ENCODE results near the gene NOTCH4. TPM values are rescaled to one million over a fixed set of nuclear protein-coding genes. Genes with fewer than 3 reads are reported as not detected.

NOTCH4 gene
- total RNA-seq, 2 experiments from 2014 or later = 0.50 TPM; not detected in 1

DNA sequence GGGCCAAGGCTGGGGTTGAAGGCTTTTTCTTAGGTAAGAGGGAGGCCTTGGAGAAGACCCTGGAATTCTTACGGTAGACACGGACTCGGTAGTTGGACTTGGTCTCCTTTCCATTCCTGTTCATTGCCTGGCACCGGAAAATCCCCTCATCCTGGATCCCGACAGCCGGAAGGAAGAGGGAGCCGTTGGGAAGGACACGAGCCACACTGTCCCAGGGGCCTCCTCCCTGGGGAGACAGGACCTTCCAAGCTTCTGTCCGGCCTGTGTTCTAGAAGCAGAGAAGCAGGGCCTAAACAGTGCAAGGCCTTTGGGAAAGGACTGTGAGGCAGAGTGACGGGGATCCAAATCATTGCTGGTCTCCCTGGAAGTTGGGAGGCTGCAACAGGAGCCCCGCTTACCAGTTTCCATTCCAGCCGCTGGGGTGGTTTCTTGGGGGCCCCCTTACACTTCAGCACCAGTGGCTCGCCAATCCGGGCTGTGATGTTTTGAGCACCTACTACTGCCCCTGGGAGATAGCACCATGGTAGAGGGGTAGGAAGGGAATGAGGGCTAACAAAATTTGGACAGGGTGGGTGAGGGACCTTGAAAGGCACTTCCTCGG lies 40.3 kb downstream of the NOTCH4 start:
- no peak for DNase-seq
- Mint-ChIP-seq H3K36me3 (ENCODE audit: low read depth) (peaks cover 29% of the 10 kb centered on the region), H3K4me1 (ENCODE audit: low read depth) (peaks cover 69% of the 10 kb centered on the region), H3K27me3 (ENCODE audit: low read depth) (no peaks in the 10 kb centered on the region), H3K4me3 (no peak overlapping the region), H3K9me3 (no peaks in the 10 kb centered on the region), H3K27ac (no peak overlapping the region)
- CTCF ChIA-PET = no interaction called here
- intact Hi-C loops (cut with micrococcal nuclease) = no loop called here

- no peaks in the 10 kb centered on the region for H3K27me3 Mint-ChIP-seq (ENCODE audit: low read depth)
- peak overlapping the region; percentile 3 for H3K27ac Mint-ChIP-seq
- intact Hi-C loops (cut with micrococcal nuclease) = no loop called here
- DNase-seq = no peak
- peaks cover 65% of the 10 kb centered on the region for H3K4me1 Mint-ChIP-seq (ENCODE audit: low read depth)
- no peak overlapping the region for H3K4me3 Mint-ChIP-seq
- H3K36me3 Mint-ChIP-seq (ENCODE audit: low read depth) = peaks cover 25% of the 10 kb centered on the region
- CTCF ChIA-PET = interaction anchor here (0.5 to 0.6 kb wide), 2 partner anchors 11 to 51 kb away, joined by 3 read pairs; no protein-coding TSS in a partner anchor
- no peaks in the 10 kb centered on the region for H3K9me3 Mint-ChIP-seq
These were observed 40.8 kb downstream of the NOTCH4 start for GRCh38 chr6:32183030-32183429.

- intact Hi-C loops (cut with micrococcal nuclease) = no loop called here
- Mint-ChIP-seq H3K36me3 (ENCODE audit: low read depth) (peaks cover 24% of the 10 kb centered on the region), H3K27me3 (ENCODE audit: low read depth) (no peaks in the 10 kb centered on the region), H3K4me1 (ENCODE audit: low read depth) (peaks cover 60% of the 10 kb centered on the region), H3K27ac (peak overlapping the region; percentile 19), H3K9me3 (no peaks in the 10 kb centered on the region), H3K4me3 (no peak overlapping the region)
- CTCF ChIA-PET = interaction anchor here (0.5 to 0.9 kb wide), 3 partner anchors 11 to 52 kb away, joined by 3 read pairs; no protein-coding TSS in a partner anchor
- no peak for DNase-seq
These were observed 41.3 kb downstream of the NOTCH4 start for GRCh38 chr6:32182555-32182981.

GRCh38 chr6:32181915-32182529 lies 41.8 kb downstream of the NOTCH4 start:
- Mint-ChIP-seq H3K9me3 (no peaks in the 10 kb centered on the region), H3K4me1 (ENCODE audit: low read depth) (peaks cover 56% of the 10 kb centered on the region), H3K27me3 (ENCODE audit: low read depth) (no peaks in the 10 kb centered on the region), H3K27ac (peak overlapping the region; percentile 19), H3K4me3 (no peak overlapping the region), H3K36me3 (ENCODE audit: low read depth) (peaks cover 18% of the 10 kb centered on the region)
- DNase-seq = no peak
- intact Hi-C loops (cut with micrococcal nuclease) = no loop called here
- CTCF ChIA-PET = interaction anchor here (0.9 kb wide), 1 partner anchor 13 kb away, joined by 3 read pairs; no protein-coding TSS in a partner anchor

DNA sequence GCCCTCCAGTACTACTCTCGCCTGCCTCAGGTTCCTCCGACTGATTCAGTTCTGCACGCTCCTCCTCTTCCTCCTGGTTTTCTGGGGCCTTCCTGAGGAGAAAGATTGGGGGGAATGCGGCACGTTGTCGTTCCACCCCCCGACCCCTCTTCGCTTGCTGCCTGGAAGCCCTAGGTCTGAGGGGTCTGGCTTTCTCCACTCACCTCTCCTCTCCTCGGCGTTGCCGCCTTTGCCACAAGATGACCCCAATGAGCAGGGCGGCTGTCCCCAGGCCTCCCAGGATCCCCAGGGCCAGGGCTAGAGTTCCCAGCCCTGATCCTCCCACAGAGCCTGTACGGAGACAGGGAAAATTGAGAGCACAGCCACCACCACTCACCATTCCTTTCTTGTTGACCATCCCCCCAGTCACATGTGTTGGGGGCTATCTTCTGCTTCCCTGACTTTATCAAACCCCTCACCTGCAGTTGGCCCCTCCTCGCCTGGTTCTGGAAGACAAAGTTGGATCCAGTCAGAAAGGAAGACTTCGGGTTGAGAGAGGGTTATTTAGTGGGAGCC lies 42.6 kb downstream of the NOTCH4 start:
- H3K27ac Mint-ChIP-seq = no peak overlapping the region
- H3K27me3 Mint-ChIP-seq (ENCODE audit: low read depth) = no peaks in the 10 kb centered on the region
- no peak overlapping the region for H3K4me3 Mint-ChIP-seq
- DNase-seq = no peak
- intact Hi-C loops (cut with micrococcal nuclease) = no loop called here
- no peaks in the 10 kb centered on the region for H3K9me3 Mint-ChIP-seq
- CTCF ChIA-PET = no interaction called here
- H3K4me1 Mint-ChIP-seq (ENCODE audit: low read depth) = peaks cover 56% of the 10 kb centered on the region
- H3K36me3 Mint-ChIP-seq (ENCODE audit: low read depth) = peaks cover 12% of the 10 kb centered on the region

- peaks cover 6% of the 10 kb centered on the region for H3K36me3 Mint-ChIP-seq (ENCODE audit: low read depth)
- CTCF ChIA-PET = interaction anchor here (1.0 to 1.4 kb wide), 2 partner anchors 8 to 16 kb away, joined by 3 to 5 read pairs; no protein-coding TSS in a partner anchor
- H3K27me3 Mint-ChIP-seq (ENCODE audit: low read depth) = no peaks in the 10 kb centered on the region
- no peak for DNase-seq
- no peaks in the 10 kb centered on the region for H3K9me3 Mint-ChIP-seq
- intact Hi-C loops (cut with micrococcal nuclease) = loop anchor here (2.0 to 5.0 kb wide), 4 partner anchors 345 to 792 kb away; partner anchors contain the start of genes GPANK1 and PSMB8
- peak overlapping the region; percentile 43 for H3K4me3 Mint-ChIP-seq
- peaks cover 53% of the 10 kb centered on the region for H3K4me1 Mint-ChIP-seq (ENCODE audit: low read depth)
- H3K27ac Mint-ChIP-seq = peak overlapping the region; percentile 66
These were observed 44.0 kb downstream of the NOTCH4 start for GRCh38 chr6:32179766-32180405.

GRCh38 chr6:32178547-32179440 lies 45.1 kb downstream of the NOTCH4 start:
- DNase-seq = no peak
- Mint-ChIP-seq H3K4me1 (ENCODE audit: low read depth) (peaks cover 61% of the 10 kb centered on the region), H3K27me3 (ENCODE audit: low read depth) (no peaks in the 10 kb centered on the region), H3K27ac (peak overlapping the region; percentile 96), H3K9me3 (no peaks in the 10 kb centered on the region), H3K36me3 (ENCODE audit: low read depth) (peaks cover 6% of the 10 kb centered on the region), H3K4me3 (peak overlapping the region; percentile 91)
- CTCF ChIA-PET = interaction anchor here (1.0 to 2.9 kb wide), 3 partner anchors 9 to 17 kb away, joined by 3 to 11 read pairs (median 5); no protein-coding TSS in a partner anchor
- intact Hi-C loops (cut with micrococcal nuclease) = loop anchor here (1.0 to 5.0 kb wide), 8 partner anchors 12 to 794 kb away; partner anchors contain the start of genes ABHD16A, ATF6B, GPANK1 and PBX2

GRCh38 chr6:32177788-32178546 lies 45.9 kb downstream of the NOTCH4 start, which contains the start of gene RNF5:
Gene RNF5 (plus strand): TSS chr6:32178405. CDS start chr6:32178512, 107 bp downstream.
- DNase-seq = peak; percentile 97
- peaks cover 61% of the 10 kb centered on the region for H3K4me1 Mint-ChIP-seq (ENCODE audit: low read depth)
- intact Hi-C loops (cut with micrococcal nuclease) = loop anchor here (1.0 to 5.0 kb wide), 11 partner anchors 12 to 794 kb away; partner anchors contain the start of genes ABHD16A, ATF6B, GPANK1 and PBX2
- CTCF ChIA-PET = interaction anchor here (2.9 kb wide), 1 partner anchor 17 kb away, joined by 11 read pairs; no protein-coding TSS in a partner anchor
- H3K4me3 Mint-ChIP-seq = peak within 1 kb of the TSS; percentile 91
- peaks cover 6% of the 10 kb centered on the region for H3K36me3 Mint-ChIP-seq (ENCODE audit: low read depth)
- no peaks in the 10 kb centered on the region for H3K27me3 Mint-ChIP-seq (ENCODE audit: low read depth)
- H3K9me3 Mint-ChIP-seq = no peaks in the 10 kb centered on the region
- peak within 1 kb of the TSS; percentile 96 for H3K27ac Mint-ChIP-seq

GRCh38 chr6:32177183-32177787 lies 46.6 kb downstream of the NOTCH4 start:
- H3K9me3 Mint-ChIP-seq = no peaks in the 10 kb centered on the region
- H3K27me3 Mint-ChIP-seq (ENCODE audit: low read depth) = no peaks in the 10 kb centered on the region
- H3K4me3 Mint-ChIP-seq = peak overlapping the region; percentile 91
- intact Hi-C loops (cut with micrococcal nuclease) = loop anchor here (1.0 to 5.0 kb wide), 5 partner anchors 23 to 795 kb away; partner anchors contain the start of genes PPT2, PSMB8 and SKIC2
- peak overlapping the region; percentile 96 for H3K27ac Mint-ChIP-seq
- H3K4me1 Mint-ChIP-seq (ENCODE audit: low read depth) = peaks cover 62% of the 10 kb centered on the region
- CTCF ChIA-PET = interaction anchor here (1.2 to 2.9 kb wide), 2 partner anchors 11 to 18 kb away, joined by 3 to 11 read pairs; no protein-coding TSS in a partner anchor
- peak; percentile 52 for DNase-seq
- peaks cover 6% of the 10 kb centered on the region for H3K36me3 Mint-ChIP-seq (ENCODE audit: low read depth)

GRCh38 chr6:32176476-32177182 lies 47.2 kb downstream of the NOTCH4 start:
- Mint-ChIP-seq H3K4me3 (peak overlapping the region; percentile 91), H3K27ac (peak overlapping the region; percentile 96), H3K27me3 (ENCODE audit: low read depth) (no peaks in the 10 kb centered on the region), H3K4me1 (ENCODE audit: low read depth) (peaks cover 62% of the 10 kb centered on the region), H3K36me3 (ENCODE audit: low read depth) (peaks cover 6% of the 10 kb centered on the region), H3K9me3 (no peaks in the 10 kb centered on the region)
- CTCF ChIA-PET = interaction anchor here (1.2 to 2.9 kb wide), 2 partner anchors 12 to 19 kb away, joined by 3 to 11 read pairs; no protein-coding TSS in a partner anchor
- intact Hi-C loops (cut with micrococcal nuclease) = loop anchor here (1.0 to 5.0 kb wide), 6 partner anchors 22 to 796 kb away; partner anchors contain the start of genes EHMT2, PPT2, PSMB8 and SKIC2
- no peak for DNase-seq
